Esophagus muscularis mucosa (tissue), 4 donors: ENCODE data around the gene GPBP1L1. TPM values are rescaled to one million over a fixed set of nuclear protein-coding genes. Genes with fewer than 3 reads are reported as not detected.
"Not testable (repeated sequence)": the region's sequence is repeated elsewhere in the genome, so short reads cannot be mapped to it uniquely, and the experiment has no call there.

Experiments used
- DNase-seq: peaks from one replicate; pipeline ENCODE4 v3.0.0-alpha.2; 2017; ENCODE audit errors: extremely low spot score
- H3K27ac ChIP-seq, 4 donors: fragments of 200-600 bp; sonication (generic); replicated peaks in 1 of 4; 1 replicate in 3 of 4; 2 replicates in 1 of 4; pipeline ENCODE4 v1.5.1; 2016 to 2019; ENCODE audit warnings: mild to moderate bottlenecking in 1 of 4
- H3K27me3 ChIP-seq, 4 donors: fragments of 200-600 bp; sonication (generic); one replicate each; pipeline versions ENCODE4 v1.5.1 to v1.6.0; 2016 to 2019
- H3K36me3 ChIP-seq, 4 donors: fragments of 200-600 bp; sonication (generic); one replicate each; pipeline ENCODE4 v1.5.1; 2016 to 2019
- H3K4me1 ChIP-seq, 4 donors: fragments of 200-600 bp; sonication (generic); one replicate each; pipeline ENCODE4 v1.5.1; 2016 to 2019
- H3K4me3 ChIP-seq, 4 donors: fragments of 200-600 bp; sonication (generic); 1 replicate in 2 of 4; 2 replicates in 2 of 4; pipeline ENCODE4 v1.5.1; 2016 to 2019; ENCODE audit warnings: mild to moderate bottlenecking in 4 of 4, moderate library complexity in 1 of 4
- H3K9me3 ChIP-seq, 4 donors: fragments of 200-600 bp; sonication (generic); 1 replicate in 3 of 4; 2 replicates in 1 of 4; pipeline ENCODE4 v1.5.1; 2016 to 2019
- EP300 ChIP-seq: sonication (generic); formaldehyde crosslinking; IDR thresholded peaks from one replicate; pipeline ENCODE4 v1.6.1; 2017; ENCODE audit warnings: antibody characterized with exemption
- POLR2A ChIP-seq: fragments of 450-650 bp; IDR thresholded peaks from one replicate; pipeline ENCODE4 v1.6.1; 2017; ENCODE audit warnings: antibody characterized with exemption, moderate library complexity, mild to moderate bottlenecking, low read depth
- POLR2AphosphoS5 ChIP-seq, 2 donors: sonication (generic); formaldehyde crosslinking; IDR thresholded peaks; one replicate each; pipeline ENCODE4 v1.6.1; 2017; ENCODE audit warnings: antibody characterized with exemption in 2 of 2
- WGBS: methylation state at CpG from one replicate; pipeline ENCODE4 v1.1.5; 2018; 5-methylcytosine and 5-hydroxymethylcytosine counted together
- intact Hi-C: fragments of 100-400 bp; cut with DNase I; formaldehyde crosslinking; loops from one replicate; pipeline ENCODE4 v1.15.1; 2023
- total RNA-seq, 4 donors: library from RNA; depleted of rRNA; stranded (reverse); fragments of >200 nt; gene quantifications; one replicate each; pipeline versions ENCODE4 v1.1.0 to v1.2.1, GENCODE V29; 2016
- TF ChIP-seq, protein P1 (sequence below), 3 experiments: fragments of 200-600 bp in 2 of 3; fragments of 450-650 bp in 1 of 3; sonication (generic) in 2 of 3; IDR thresholded peaks; one replicate each; pipeline ENCODE4 v1.5.1; 2017 to 2019; ENCODE audit warnings: antibody characterized with exemption in 3 of 3, mild to moderate bottlenecking in 2 of 3, moderate library complexity in 1 of 3

The GPBP1L1 gene
- total RNA-seq, 4 donors from 2014 or later, result 87.6 to 110 (median 98.7) TPM

DNA sequence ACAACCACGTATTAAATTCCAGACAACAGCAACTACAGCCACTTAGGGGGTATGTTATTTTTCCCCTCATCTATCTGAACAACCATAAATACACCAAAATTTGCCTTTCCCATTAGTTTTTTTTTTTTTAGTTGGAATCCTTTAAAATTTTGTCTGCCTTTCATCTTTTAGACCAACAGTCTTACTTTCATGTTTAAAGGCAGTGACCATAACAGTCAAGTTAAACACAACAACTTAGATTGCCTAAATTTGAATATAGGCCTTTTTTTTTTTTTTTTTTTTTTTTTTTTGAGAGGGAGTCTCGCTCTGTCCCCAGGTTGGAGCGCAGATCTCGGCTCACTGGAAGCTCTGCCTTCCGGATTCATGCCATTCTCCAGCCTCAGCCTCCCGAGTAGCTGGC, 3.4 kb downstream of the GPBP1L1 start:
- peaks cover 52 to 81% (median 77%) of the 10 kb centered on the region in 4 donors for H3K4me1 ChIP-seq
- WGBS, result 88% methylated on average over 6 of the region's 6 CpGs
- no peaks in the 10 kb centered on the region for H3K9me3 ChIP-seq
- no peaks in the 10 kb centered on the region for H3K27me3 ChIP-seq
- intact Hi-C loops, result loop anchor here (10.0 kb wide), 1 partner anchor 202 kb away; no protein-coding TSS in a partner anchor
- H3K36me3 ChIP-seq, result no peaks in the 10 kb centered on the region
- no peak overlapping the region for H3K4me3 ChIP-seq
- no peak for TF ChIP-seq EP300
- no peak for TF ChIP-seq POLR2A
- TF ChIP-seq, protein P1, sequence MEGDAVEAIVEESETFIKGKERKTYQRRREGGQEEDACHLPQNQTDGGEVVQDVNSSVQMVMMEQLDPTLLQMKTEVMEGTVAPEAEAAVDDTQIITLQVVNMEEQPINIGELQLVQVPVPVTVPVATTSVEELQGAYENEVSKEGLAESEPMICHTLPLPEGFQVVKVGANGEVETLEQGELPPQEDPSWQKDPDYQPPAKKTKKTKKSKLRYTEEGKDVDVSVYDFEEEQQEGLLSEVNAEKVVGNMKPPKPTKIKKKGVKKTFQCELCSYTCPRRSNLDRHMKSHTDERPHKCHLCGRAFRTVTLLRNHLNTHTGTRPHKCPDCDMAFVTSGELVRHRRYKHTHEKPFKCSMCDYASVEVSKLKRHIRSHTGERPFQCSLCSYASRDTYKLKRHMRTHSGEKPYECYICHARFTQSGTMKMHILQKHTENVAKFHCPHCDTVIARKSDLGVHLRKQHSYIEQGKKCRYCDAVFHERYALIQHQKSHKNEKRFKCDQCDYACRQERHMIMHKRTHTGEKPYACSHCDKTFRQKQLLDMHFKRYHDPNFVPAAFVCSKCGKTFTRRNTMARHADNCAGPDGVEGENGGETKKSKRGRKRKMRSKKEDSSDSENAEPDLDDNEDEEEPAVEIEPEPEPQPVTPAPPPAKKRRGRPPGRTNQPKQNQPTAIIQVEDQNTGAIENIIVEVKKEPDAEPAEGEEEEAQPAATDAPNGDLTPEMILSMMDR (IDR thresholded peaks at IDR 0.05), result no peak
- no peak for TF ChIP-seq POLR2AphosphoS5 (IDR thresholded peaks at IDR 0.05)
- no peak overlapping the region for H3K27ac ChIP-seq
- no peak for DNase-seq

DNA sequence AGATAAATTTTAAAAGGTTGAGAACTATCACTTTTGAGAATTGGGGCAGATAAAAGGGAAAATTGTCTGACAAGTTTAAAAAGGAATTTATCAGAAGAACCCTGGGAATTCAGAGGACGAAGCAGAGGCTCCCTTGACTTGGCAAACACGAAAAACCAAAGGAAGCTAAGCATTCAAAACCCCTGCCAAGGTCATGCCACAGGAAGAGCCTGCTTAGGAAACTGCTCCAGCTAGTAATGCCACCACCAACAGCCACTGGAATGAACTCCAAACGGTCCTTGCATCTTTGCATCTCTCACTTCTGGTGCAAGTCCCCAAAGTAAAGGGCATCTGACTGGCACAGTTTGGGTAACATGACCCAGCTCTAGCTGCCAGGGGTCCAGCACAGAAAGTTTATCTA, 7.2 kb downstream of the GPBP1L1 start:
- H3K4me3 ChIP-seq, result no peak overlapping the region
- peaks cover 72 to 100% (median 93%) of the 10 kb centered on the region in 4 donors for H3K4me1 ChIP-seq
- DNase-seq, result no peak
- H3K27ac ChIP-seq, result peak overlapping the region in 3 of 4 donors; percentile 10 to 49 (median 20)
- H3K27me3 ChIP-seq, result no peaks in the 10 kb centered on the region
- H3K36me3 ChIP-seq, result no peaks in the 10 kb centered on the region
- no peak for TF ChIP-seq EP300
- TF ChIP-seq POLR2AphosphoS5 (IDR thresholded peaks at IDR 0.05), result no peak
- no peak for TF ChIP-seq POLR2A
- TF ChIP-seq, protein P1 (IDR thresholded peaks at IDR 0.05), result no peak
- 8% methylated on average over 3 of the region's 3 CpGs for WGBS
- intact Hi-C loops, result no loop called here
- no peaks in the 10 kb centered on the region for H3K9me3 ChIP-seq

DNA sequence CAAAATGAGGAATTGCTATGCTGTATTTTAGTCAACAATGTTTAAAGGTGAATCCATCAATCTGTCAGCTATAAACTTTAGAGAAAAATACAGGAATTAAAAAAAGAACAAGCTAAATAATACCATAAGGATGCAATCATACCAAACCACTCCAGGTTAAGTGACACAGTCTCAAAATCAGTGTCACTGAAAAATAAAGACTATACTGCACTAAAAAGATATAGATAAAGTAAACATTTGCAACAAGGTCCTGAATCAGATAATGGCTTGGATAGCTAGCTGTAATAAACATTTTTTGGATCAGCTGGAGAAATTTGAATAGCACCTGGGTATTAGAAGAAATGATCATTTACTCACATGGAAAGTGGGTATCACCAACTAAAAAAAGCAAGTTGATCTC, 7.8 kb downstream of the GPBP1L1 start:
- intact Hi-C loops, result no loop called here
- peak overlapping the region in 2 of 4 donors; percentile 10 to 49 for H3K27ac ChIP-seq
- no peak for DNase-seq

DNA sequence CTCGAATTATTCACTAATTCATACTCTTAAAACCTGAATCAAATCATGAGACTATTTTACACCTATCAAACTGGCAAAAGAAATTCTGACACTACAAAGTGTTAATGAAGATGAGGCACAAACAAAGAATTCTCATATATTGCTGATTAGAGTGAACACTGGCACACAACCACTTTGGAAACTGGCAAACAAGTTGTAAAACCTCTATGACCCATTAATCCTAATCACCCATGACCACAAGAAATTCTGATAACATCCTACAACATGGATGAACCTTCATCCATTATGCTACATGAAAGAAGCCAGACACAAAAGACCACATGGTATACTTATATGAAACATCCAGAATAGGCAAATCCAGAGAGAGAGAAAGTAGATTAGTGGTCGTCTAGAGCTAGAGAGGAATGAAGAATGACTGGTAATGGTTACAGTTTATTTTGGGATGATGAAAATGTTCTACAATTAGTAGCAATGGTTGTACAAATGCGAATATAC, 8.5 kb downstream of the GPBP1L1 start:
- H3K27me3 ChIP-seq, result no peaks in the 10 kb centered on the region
- no peak overlapping the region for H3K4me3 ChIP-seq
- TF ChIP-seq POLR2A (no peak), EP300 (no peak), POLR2AphosphoS5 (IDR thresholded peaks at IDR 0.05) (no peak)
- TF ChIP-seq, protein P1 (IDR thresholded peaks at IDR 0.05), result no peak
- 71% methylated on average over 3 of the region's 3 CpGs for WGBS
- no peaks in the 10 kb centered on the region for H3K36me3 ChIP-seq
- intact Hi-C loops, result no loop called here
- no peaks in the 10 kb centered on the region for H3K9me3 ChIP-seq
- no peak for DNase-seq
- H3K4me1 ChIP-seq, result peaks cover 71 to 100% (median 92%) of the 10 kb centered on the region in 4 donors
- H3K27ac ChIP-seq, result no peak overlapping the region

More for the DNA sequence above, 7.8 kb downstream of the GPBP1L1 start:
- H3K9me3 ChIP-seq, result no peaks in the 10 kb centered on the region
- H3K4me1 ChIP-seq, result peaks cover 70 to 100% (median 93%) of the 10 kb centered on the region in 4 donors
- no peak overlapping the region for H3K4me3 ChIP-seq
- TF ChIP-seq, protein P1 (IDR thresholded peaks at IDR 0.05), result no peak
- no peak for TF ChIP-seq POLR2AphosphoS5 (IDR thresholded peaks at IDR 0.05)
- TF ChIP-seq POLR2A, result no peak
- no peak for TF ChIP-seq EP300
- no peaks in the 10 kb centered on the region for H3K36me3 ChIP-seq
- H3K27me3 ChIP-seq, result no peaks in the 10 kb centered on the region

DNA sequence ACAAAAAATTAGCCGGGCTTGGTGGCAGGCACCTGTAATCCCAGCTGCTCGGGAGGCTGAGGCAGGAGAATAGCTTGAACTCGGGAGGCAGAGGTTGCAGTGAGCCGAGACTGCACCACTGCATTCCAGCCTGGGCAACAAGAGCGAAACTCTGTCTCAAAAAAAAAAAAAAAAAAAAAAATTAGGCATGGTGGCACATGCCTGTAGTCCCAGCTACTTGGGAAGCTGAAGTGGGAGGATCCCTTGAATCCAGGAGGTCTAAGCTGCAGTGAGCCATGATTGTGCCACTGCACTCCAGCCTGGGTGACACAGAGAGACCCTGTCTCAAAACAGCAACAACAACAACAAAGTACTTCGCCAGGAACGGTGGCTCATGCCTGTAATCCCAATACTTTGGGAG, 9.8 kb downstream of the GPBP1L1 start:
- intact Hi-C loops, H3K4me3 ChIP-seq, H3K36me3 ChIP-seq, H3K27ac ChIP-seq, H3K27me3 ChIP-seq, DNase-seq, H3K9me3 ChIP-seq: not testable (repeated sequence)
- WGBS, result 85% methylated on average over 7 of the region's 7 CpGs
- peaks cover 60 to 97% (median 85%) of the 10 kb centered on the region in 4 donors for H3K4me1 ChIP-seq
